Measurements from ENCODE around the gene AMD1.

- TF ChIP-seq, protein P1, sequence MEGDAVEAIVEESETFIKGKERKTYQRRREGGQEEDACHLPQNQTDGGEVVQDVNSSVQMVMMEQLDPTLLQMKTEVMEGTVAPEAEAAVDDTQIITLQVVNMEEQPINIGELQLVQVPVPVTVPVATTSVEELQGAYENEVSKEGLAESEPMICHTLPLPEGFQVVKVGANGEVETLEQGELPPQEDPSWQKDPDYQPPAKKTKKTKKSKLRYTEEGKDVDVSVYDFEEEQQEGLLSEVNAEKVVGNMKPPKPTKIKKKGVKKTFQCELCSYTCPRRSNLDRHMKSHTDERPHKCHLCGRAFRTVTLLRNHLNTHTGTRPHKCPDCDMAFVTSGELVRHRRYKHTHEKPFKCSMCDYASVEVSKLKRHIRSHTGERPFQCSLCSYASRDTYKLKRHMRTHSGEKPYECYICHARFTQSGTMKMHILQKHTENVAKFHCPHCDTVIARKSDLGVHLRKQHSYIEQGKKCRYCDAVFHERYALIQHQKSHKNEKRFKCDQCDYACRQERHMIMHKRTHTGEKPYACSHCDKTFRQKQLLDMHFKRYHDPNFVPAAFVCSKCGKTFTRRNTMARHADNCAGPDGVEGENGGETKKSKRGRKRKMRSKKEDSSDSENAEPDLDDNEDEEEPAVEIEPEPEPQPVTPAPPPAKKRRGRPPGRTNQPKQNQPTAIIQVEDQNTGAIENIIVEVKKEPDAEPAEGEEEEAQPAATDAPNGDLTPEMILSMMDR (IDR thresholded peaks at IDR 0.05) = no peak
- no peak for TF ChIP-seq POLR2A (IDR thresholded peaks at IDR 0.05)
These were observed 70.1 kb downstream of the AMD1 start for GRCh38 chr6:110944681-110945151.
